Measurements from ENCODE around the gene CNTN2.
A peak's percentile ranks its signal among the peaks of the same experiment; 100 is the strongest.

Gene CNTN2

DNA sequence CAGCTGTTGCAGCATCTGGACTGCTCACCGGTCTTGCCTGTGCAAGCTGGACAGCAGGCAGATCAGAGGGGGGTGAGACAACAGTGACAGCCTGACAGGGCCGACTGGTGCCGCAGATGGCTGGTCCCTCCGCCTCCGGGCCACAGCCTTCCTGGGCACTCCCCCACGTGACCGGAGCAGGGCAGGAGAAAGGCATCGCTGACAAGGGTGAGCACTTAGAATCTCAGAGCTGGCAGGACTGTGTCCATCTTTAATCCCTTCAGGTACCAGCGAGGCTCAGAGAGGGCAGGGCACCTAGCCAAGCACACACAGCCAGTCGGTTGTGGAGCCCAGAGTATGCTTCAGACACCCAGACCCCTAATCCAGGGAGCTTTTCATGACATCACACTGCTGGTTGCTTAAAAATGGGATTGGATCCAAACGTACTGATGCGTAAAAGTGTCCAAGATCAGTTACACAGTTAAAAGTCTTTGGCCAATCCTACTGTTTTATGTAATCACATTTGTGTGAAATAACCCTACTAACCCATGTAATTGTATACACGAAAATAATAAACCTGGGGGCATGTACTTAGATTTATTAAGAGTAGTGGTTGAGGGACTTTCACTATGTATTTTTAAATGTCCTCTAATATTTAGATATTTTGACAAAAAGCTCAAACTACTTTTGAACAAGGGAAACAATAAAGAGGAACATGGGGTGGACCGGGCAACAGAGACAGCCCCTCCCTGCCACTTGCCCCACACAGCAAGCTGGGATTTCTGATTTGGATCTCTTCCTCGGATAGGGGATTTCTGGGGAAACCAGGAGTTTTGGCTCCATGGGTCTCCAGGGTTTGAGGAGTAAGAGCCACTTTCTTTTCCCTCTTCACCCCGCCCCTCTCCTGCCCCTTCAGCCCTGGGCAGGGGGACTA, 758 bp upstream of the CNTN2 start:
- Histone ChIP-seq H3K4me1 (ENCODE audit: insufficient read depth, low read length) (peaks cover 22% of the 10 kb centered on the region), H3K9ac (ENCODE audit: low read depth, low read length) (no peak overlapping the region), H3K27me3 (ENCODE audit: insufficient read depth, low read length) (peaks cover 81% of the 10 kb centered on the region), H3K4me3 (ENCODE audit: low read length) (peak overlapping the region; percentile 59; the same call in 1 of the 2 replicates), H3K36me3 (ENCODE audit: insufficient read depth, low read depth, low read length) (no peaks in the 10 kb centered on the region), H3K9me3 (ENCODE audit: insufficient read depth, low read depth, low read length) (no peaks in the 10 kb centered on the region; the same call in 1 of the 2 replicates), H3K27ac (ENCODE audit: low read length) (no peak overlapping the region)

DNA sequence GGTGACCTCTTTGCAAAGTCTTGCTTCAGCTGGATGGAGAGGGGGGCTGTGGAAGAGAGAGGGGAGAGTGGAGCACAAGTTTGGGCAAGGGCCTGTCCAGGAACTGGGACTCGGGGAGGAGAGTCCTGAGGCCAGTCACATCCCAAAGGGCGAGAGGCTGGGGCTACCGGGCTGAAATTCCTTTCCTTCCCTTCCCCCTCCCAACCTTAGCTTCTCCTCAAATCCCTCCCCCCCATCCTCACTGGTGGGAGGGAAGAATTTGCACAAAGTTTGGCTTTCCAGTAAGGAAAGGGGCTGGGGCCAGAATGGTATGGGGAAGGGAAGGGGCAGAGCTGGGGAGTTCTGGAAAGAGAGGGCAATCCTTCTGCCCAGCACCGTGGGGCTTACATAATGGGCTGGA, 854 bp downstream of the CNTN2 start:
- H3K27ac ChIP-seq (ENCODE audit: low read length) = no peak overlapping the region
- H3K4me1 ChIP-seq (ENCODE audit: insufficient read depth, low read length) = peaks cover 22% of the 10 kb centered on the region
- peak overlapping the region; percentile 59; the same call in 1 of the 2 replicates for H3K4me3 ChIP-seq (ENCODE audit: low read length)
- peaks cover 87% of the 10 kb centered on the region for H3K27me3 ChIP-seq (ENCODE audit: insufficient read depth, low read length)
- H3K9ac ChIP-seq (ENCODE audit: low read depth, low read length) = no peak overlapping the region
- no peaks in the 10 kb centered on the region for H3K36me3 ChIP-seq (ENCODE audit: insufficient read depth, low read depth, low read length)
- no peaks in the 10 kb centered on the region for H3K9me3 ChIP-seq (ENCODE audit: insufficient read depth, low read depth, low read length)

DNA sequence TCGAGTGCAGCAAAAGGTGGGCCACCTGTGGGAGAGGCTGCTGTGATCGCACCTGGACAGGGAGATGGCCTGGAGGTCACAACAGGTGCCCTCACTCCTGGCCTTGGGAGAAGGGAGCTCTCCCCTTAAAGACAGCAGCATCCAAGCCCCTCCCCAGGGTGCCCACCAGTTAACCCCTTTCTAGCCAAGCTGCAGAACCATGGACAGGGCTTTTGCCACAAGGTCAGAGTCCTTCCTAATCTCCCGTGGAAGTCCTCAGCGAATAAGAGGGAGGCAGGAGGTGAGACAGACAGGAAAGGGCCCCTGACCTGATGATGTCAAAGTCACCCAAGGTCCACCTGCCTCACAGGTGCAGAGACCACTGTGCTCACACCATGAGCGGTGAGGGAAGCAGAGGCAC, 1.7 kb downstream of the CNTN2 start:
- Histone ChIP-seq H3K36me3 (ENCODE audit: insufficient read depth, low read depth, low read length) (no peaks in the 10 kb centered on the region), H3K27me3 (ENCODE audit: insufficient read depth, low read length) (peaks cover 80% of the 10 kb centered on the region), H3K27ac (ENCODE audit: low read length) (no peak overlapping the region), H3K4me3 (ENCODE audit: low read length) (no peak overlapping the region), H3K9ac (ENCODE audit: low read depth, low read length) (no peak overlapping the region), H3K9me3 (ENCODE audit: insufficient read depth, low read depth, low read length) (no peaks in the 10 kb centered on the region), H3K4me1 (ENCODE audit: insufficient read depth, low read length) (peaks cover 22% of the 10 kb centered on the region)

- Histone ChIP-seq H3K36me3 (ENCODE audit: insufficient read depth, low read depth, low read length) (no peaks in the 10 kb centered on the region), H3K27ac (ENCODE audit: low read length) (no peak overlapping the region), H3K9me3 (ENCODE audit: insufficient read depth, low read depth, low read length) (no peaks in the 10 kb centered on the region), H3K4me3 (ENCODE audit: low read length) (no peak overlapping the region), H3K9ac (ENCODE audit: low read depth, low read length) (no peak overlapping the region), H3K27me3 (ENCODE audit: insufficient read depth, low read length) (peaks cover 76% of the 10 kb centered on the region), H3K4me1 (ENCODE audit: insufficient read depth, low read length) (peaks cover 22% of the 10 kb centered on the region)
Measured at GRCh38 chr1:205045146-205045545, 2.1 kb downstream of the CNTN2 start.

- no peak overlapping the region for H3K4me3 ChIP-seq (ENCODE audit: low read length)
- H3K27me3 ChIP-seq (ENCODE audit: insufficient read depth, low read length) = peaks cover 58% of the 10 kb centered on the region
- no peak overlapping the region for H3K9ac ChIP-seq (ENCODE audit: low read depth, low read length)
- H3K36me3 ChIP-seq (ENCODE audit: insufficient read depth, low read depth, low read length) = no peaks in the 10 kb centered on the region
- H3K9me3 ChIP-seq (ENCODE audit: insufficient read depth, low read depth, low read length) = no peaks in the 10 kb centered on the region
- no peak overlapping the region for H3K27ac ChIP-seq (ENCODE audit: low read length)
- peaks cover 22% of the 10 kb centered on the region for H3K4me1 ChIP-seq (ENCODE audit: insufficient read depth, low read length)
Measured at GRCh38 chr1:205046870-205047269, 3.9 kb downstream of the CNTN2 start.

- peaks cover 49% of the 10 kb centered on the region for H3K27me3 ChIP-seq (ENCODE audit: insufficient read depth, low read length)
- H3K4me1 ChIP-seq (ENCODE audit: insufficient read depth, low read length) = peaks cover 22% of the 10 kb centered on the region
Measured at GRCh38 chr1:205047764-205048231, 4.8 kb downstream of the CNTN2 start.

GRCh38 chr1:205048382-205048781, 5.4 kb downstream of the CNTN2 start:
- Histone ChIP-seq H3K4me3 (ENCODE audit: low read length) (no peak overlapping the region), H3K27ac (ENCODE audit: low read length) (no peak overlapping the region), H3K4me1 (ENCODE audit: insufficient read depth, low read length) (peaks cover 22% of the 10 kb centered on the region), H3K27me3 (ENCODE audit: insufficient read depth, low read length) (peaks cover 43% of the 10 kb centered on the region), H3K36me3 (ENCODE audit: insufficient read depth, low read depth, low read length) (no peaks in the 10 kb centered on the region), H3K9me3 (ENCODE audit: insufficient read depth, low read depth, low read length) (no peaks in the 10 kb centered on the region), H3K9ac (ENCODE audit: low read depth, low read length) (no peak overlapping the region)

More at GRCh38 chr1:205047764-205048231, 4.8 kb downstream of the CNTN2 start:
- Histone ChIP-seq H3K9ac (ENCODE audit: low read depth, low read length) (no peak overlapping the region), H3K36me3 (ENCODE audit: insufficient read depth, low read depth, low read length) (no peaks in the 10 kb centered on the region), H3K4me3 (ENCODE audit: low read length) (no peak overlapping the region), H3K9me3 (ENCODE audit: insufficient read depth, low read depth, low read length) (no peaks in the 10 kb centered on the region), H3K27ac (ENCODE audit: low read length) (no peak overlapping the region)

DNA sequence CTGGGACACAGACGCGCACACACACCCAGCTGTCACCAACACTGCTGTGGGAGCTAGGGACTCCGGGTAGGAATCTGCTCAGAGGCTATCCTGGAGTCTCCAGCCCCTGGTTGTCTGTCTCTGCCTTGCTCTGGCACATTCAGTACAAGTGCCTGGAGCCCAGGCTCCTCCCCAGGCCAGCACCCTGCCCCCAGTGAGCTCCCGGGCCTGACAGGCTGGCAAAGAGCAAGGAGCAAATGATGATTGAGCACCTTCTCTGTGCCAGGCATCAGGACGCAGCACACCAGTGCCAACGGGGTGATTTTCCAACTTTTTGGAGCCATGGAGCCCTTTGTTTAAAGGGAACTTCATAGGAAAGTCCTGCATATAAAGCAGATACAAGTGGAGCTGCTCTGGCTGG, 6.5 kb downstream of the CNTN2 start:
- Histone ChIP-seq H3K4me1 (ENCODE audit: insufficient read depth, low read length) (peaks cover 13% of the 10 kb centered on the region), H3K27ac (ENCODE audit: low read length) (no peak overlapping the region), H3K36me3 (ENCODE audit: insufficient read depth, low read depth, low read length) (no peaks in the 10 kb centered on the region), H3K27me3 (ENCODE audit: insufficient read depth, low read length) (peaks cover 32% of the 10 kb centered on the region), H3K9me3 (ENCODE audit: insufficient read depth, low read depth, low read length) (no peaks in the 10 kb centered on the region), H3K9ac (ENCODE audit: low read depth, low read length) (no peak overlapping the region), H3K4me3 (ENCODE audit: low read length) (no peak overlapping the region)

DNA sequence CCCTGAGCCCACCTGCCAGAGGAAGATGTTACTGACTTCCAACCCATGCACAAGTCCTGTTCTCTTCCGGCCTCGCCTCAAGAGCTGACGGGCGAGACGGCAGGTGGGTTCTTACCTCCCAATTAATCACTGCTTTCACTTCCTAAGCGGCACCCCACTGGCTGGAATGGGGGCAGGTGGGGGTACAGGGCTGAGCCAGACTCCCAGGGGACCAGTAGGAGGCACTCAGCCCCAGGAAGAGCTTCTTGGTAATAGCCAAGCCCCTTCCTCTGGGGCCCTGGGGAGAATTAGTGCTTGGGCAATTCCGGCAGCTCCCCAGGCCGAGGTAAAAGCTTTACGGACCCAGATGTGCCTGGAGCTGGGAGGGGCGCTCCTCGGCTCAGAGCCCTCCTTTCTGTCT, 9.7 kb downstream of the CNTN2 start:
- no peaks in the 10 kb centered on the region for H3K9me3 ChIP-seq (ENCODE audit: insufficient read depth, low read depth, low read length)
- H3K4me1 ChIP-seq (ENCODE audit: insufficient read depth, low read length) = no peaks in the 10 kb centered on the region
- H3K9ac ChIP-seq (ENCODE audit: low read depth, low read length) = no peak overlapping the region
- H3K4me3 ChIP-seq (ENCODE audit: low read length) = no peak overlapping the region
- peaks cover 2% of the 10 kb centered on the region; the same call in 1 of the 2 replicates for H3K27me3 ChIP-seq (ENCODE audit: insufficient read depth, low read length)
- H3K36me3 ChIP-seq (ENCODE audit: insufficient read depth, low read depth, low read length) = no peaks in the 10 kb centered on the region
- no peak overlapping the region for H3K27ac ChIP-seq (ENCODE audit: low read length)

GRCh38 chr1:205053296-205053695, 10.3 kb downstream of the CNTN2 start:
- Histone ChIP-seq H3K9me3 (ENCODE audit: insufficient read depth, low read depth, low read length) (no peaks in the 10 kb centered on the region), H3K36me3 (ENCODE audit: insufficient read depth, low read depth, low read length) (no peaks in the 10 kb centered on the region), H3K4me1 (ENCODE audit: insufficient read depth, low read length) (no peaks in the 10 kb centered on the region), H3K27ac (ENCODE audit: low read length) (no peak overlapping the region), H3K27me3 (ENCODE audit: insufficient read depth, low read length) (no peaks in the 10 kb centered on the region), H3K9ac (ENCODE audit: low read depth, low read length) (no peak overlapping the region), H3K4me3 (ENCODE audit: low read length) (no peak overlapping the region)

- H3K27me3 ChIP-seq (ENCODE audit: insufficient read depth, low read length) = no peaks in the 10 kb centered on the region
- H3K27ac ChIP-seq (ENCODE audit: low read length) = no peak overlapping the region
- H3K4me3 ChIP-seq (ENCODE audit: low read length) = no peak overlapping the region
Measured at GRCh38 chr1:205054013-205054412, 11.0 kb downstream of the CNTN2 start.

GRCh38 chr1:205056188-205056611, 13.2 kb downstream of the CNTN2 start:
- no peak overlapping the region for H3K4me3 ChIP-seq (ENCODE audit: low read length)
- H3K27me3 ChIP-seq (ENCODE audit: insufficient read depth, low read length) = no peaks in the 10 kb centered on the region
- H3K4me1 ChIP-seq (ENCODE audit: insufficient read depth, low read length) = no peaks in the 10 kb centered on the region
- no peaks in the 10 kb centered on the region for H3K36me3 ChIP-seq (ENCODE audit: insufficient read depth, low read depth, low read length)
- no peak overlapping the region for H3K9ac ChIP-seq (ENCODE audit: low read depth, low read length)
- H3K9me3 ChIP-seq (ENCODE audit: insufficient read depth, low read depth, low read length) = no peaks in the 10 kb centered on the region
- no peak overlapping the region for H3K27ac ChIP-seq (ENCODE audit: low read length)

More at GRCh38 chr1:205054013-205054412, 11.0 kb downstream of the CNTN2 start:
- Histone ChIP-seq H3K9ac (ENCODE audit: low read depth, low read length) (no peak overlapping the region), H3K9me3 (ENCODE audit: insufficient read depth, low read depth, low read length) (no peaks in the 10 kb centered on the region), H3K36me3 (ENCODE audit: insufficient read depth, low read depth, low read length) (no peaks in the 10 kb centered on the region), H3K4me1 (ENCODE audit: insufficient read depth, low read length) (no peaks in the 10 kb centered on the region)

Measured in iPS-20b (cell line).